DMS153 treated with DMSO at 0.1 percent for 48 hours (cell line): ENCODE data around the gene DAPK2.

Experiments
- DNase-seq: peaks from one replicate; lab custom pipeline; 2025; ENCODE audit not compliant: unreplicated experiment; lab: John Stamatoyannopoulos, UW

DAPK2 gene

GRCh38 chr15:63998489-63998888 is 47.8 kb downstream of the DAPK2 start:
- DNase-seq: no peak

DNA sequence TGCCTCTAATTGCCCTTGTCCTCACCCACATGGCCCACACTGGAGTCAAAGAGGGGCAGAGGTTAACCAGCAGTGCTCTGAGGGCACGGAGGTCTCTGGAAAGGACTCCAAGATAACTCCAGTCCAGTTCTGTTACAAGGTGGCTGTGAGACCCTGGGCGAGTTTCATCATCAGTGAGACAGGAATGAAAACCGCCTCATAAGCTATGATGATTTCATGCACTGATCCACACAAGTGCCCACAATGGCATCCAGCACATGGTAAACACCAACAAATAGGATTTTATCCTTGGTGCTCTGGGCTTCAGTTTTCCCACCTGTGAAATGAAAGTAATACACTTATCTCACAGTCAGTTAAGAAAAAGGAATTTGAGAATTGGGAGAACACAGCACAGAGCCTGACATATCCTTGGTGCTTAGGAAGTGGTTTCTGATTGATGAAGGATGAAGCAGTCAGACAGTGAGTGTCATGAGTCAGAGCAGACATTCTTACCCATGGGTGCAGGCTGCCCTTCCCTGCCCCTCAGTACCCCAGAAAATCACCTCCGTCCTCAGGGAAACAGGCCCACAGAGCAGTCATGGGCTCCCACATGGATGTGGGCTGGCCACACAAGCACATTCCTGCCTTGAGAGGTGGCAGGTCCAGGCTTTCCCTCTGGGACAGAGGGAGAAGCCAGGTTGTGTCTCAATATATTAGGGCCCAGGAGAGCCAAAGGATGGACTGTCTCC is 48.4 kb downstream of the DAPK2 start:
- DNase-seq: no peak

DNA sequence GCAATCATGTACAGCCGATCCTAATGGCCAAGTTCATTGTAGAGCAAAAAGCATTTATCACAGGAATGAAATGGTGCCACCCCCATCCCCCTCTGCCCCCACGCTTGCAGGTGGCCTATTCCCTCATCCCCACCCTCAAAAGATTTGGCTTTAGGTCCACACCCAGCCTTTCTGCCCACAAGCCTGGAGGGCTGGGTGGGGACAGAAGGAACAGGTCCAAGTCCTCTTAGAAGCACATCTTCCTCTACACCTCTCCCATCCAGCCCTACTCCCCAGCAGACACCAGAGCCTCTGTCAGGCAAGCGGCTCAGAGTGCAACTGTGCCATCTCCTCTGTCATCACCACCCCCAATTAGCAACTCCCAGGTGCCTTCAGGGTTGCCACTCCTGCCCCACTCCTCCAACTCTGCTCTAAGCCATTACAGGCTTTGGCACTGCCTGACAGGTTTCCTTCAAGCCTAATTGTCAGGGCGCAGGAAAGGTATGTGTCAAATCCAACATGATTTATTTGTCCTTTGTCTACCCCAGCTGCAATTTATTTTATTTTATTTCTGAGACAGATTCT is 49.4 kb downstream of the DAPK2 start:
- DNase-seq: no peak

- no peak for DNase-seq
These were observed 50.5 kb downstream of the DAPK2 start for GRCh38 chr15:63995789-63996188.

- no peak for DNase-seq
These were observed 52.1 kb downstream of the DAPK2 start for GRCh38 chr15:63994073-63994600.

DNA sequence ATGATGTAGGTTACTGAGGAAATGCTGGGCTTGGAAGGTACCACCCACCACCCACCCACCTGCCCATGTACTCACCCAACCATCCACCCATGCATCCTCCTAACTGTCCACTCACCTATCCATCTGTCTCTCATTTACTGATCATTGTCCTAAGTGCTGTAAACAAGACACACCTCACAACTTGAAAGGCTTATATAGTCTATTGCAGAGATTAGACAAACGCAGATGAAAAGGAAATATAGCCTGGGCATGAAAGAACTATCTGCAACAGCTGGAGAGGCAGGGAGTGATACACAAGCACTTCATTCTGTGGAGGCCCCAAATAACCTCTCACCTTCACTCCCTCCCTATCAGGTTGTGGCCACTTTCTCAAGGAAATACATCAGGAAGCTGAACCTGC is 54.0 kb downstream of the DAPK2 start:
- no peak for DNase-seq

- DNase-seq: no peak
These were observed 54.6 kb downstream of the DAPK2 start for GRCh38 chr15:63991706-63992105.

GRCh38 chr15:63990454-63990853 is 55.8 kb downstream of the DAPK2 start:
- DNase-seq: no peak

DNA sequence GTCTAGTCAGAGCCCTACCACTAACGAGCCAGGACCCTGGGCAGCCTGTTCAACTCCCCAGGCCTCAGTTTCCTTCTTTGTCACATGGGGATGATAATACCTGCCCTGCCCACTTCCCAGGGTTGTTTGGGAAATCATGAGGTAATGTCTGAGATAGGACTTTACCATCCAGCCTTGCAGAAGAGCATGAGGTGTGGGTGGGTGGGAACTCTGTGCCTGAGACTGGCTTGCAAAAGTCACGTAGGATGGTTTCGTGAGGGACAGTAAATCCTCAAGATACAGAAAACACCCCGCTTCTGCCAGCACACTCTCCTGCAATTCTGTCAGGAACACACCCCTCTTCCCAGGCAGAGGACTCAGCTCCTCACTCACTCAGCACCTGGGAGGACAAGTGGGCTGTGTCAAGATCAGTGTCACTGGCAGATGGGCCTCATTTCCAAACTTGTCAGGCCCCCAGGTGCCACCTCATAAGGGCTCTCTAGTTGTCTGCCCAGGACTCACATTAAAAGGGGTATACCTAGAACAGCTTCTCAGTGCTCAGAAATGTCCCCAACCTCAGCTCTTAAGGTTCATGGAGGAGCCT is 58.4 kb downstream of the DAPK2 start:
- DNase-seq: no peak

DNA sequence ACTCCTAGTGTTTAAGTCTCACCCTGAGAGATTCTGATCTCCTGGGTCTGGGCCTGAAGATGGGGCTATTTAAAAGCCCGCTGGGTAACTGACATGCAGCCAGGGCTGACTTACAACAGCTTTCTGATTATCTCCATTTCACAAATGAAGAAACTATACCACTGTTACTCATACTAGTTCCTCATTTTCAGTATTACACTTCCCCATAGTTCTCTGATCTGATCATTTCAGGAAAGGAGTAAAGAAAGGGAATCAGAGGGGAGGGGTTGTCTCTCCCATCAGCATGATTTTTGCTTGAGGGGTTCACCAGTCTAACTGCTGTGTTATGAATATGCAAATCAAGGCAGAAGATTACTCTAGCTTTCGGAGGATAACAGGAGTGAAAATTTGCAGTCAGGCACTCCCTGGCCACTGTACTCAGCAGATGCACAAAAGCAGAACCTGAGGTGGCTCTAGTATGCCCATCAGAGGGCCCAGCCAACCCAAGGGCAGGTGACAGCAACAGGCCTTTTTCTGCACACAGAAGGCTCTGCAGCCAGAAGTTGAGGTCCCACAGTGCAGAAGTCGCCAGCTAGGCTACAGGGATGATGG is 59.4 kb downstream of the DAPK2 start:
- DNase-seq: no peak

- no peak for DNase-seq
These were observed 60.1 kb downstream of the DAPK2 start for GRCh38 chr15:63986185-63986680.

- no peak for DNase-seq
These were observed 60.8 kb downstream of the DAPK2 start for GRCh38 chr15:63985221-63986184.

DNA sequence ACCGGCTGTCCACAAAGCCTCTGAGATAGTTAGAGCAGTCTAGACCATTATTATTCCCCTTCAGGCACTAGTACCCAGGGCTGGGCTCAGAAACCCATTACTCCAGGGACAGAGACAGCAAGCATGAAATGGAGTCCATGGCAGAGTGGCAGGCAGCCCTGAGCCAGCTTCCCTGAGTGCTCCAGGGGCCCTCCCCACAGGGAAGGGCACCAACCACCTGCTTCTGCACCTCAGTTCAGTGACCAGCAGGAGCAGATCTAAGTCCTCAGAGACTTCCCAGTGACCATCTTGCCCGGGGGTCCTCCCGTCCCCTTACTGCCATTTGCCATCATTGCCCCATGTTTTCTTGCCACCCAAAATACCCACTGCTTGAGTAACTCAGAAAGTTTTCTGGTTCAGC is 62.0 kb downstream of the DAPK2 start:
- DNase-seq: no peak

DNA sequence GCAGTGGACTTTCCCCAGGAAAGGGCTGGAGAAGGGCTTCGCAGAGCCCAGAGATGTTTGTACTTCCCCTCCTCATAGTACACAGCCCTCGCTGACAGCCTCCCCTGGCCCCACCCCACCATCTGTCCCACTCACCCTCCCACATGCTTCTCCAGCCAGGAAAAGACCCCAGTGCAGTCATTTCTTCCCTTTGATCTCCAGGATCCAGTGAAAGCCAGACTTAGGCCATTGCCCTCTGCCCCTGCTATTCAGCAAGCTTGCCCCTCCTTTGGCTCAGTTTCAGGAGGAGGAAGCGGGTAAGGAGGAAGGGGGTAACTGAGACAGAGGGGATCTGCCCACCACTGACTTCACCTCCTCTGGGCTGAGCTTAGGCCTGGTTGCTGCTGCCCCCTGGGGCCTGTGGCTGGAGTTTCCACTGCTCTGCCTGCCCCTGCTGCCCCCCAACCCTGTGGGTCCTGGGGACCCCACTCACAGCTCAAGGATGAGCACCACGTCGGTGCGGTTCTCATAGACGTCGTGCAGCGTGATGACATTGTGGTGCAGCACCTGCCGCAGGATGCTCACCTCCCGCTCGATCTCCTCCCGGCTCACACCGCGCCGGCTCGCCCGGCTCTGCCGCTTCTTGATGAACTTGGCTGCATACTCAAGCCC is 63.1 kb downstream of the DAPK2 start:
- DNase-seq: no peak

DNA sequence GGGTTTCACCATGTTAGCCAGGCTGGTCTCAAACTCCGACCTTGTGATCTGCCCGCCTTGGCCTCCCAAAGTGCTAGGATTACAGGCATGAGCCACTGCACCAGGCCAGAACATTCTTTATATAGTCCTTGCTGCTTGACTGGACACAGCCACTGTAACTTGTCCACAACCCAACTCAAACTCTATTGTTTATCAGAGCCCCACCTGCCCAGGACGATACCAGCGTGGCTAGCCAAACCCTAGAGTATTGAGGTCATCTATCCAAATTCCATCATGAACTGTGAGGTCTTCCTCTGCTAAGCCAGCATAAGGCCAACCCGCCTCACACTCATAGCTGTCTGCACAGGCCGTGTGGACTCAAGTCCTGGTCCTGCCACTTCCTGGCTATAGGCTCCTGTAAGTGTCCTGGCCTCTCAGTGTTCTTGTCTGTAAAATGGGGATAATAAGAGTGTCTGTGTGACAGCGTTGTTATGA is 63.9 kb downstream of the DAPK2 start:
- no peak for DNase-seq

- no peak for DNase-seq
These were observed 64.5 kb downstream of the DAPK2 start for GRCh38 chr15:63981596-63982320.

DNA sequence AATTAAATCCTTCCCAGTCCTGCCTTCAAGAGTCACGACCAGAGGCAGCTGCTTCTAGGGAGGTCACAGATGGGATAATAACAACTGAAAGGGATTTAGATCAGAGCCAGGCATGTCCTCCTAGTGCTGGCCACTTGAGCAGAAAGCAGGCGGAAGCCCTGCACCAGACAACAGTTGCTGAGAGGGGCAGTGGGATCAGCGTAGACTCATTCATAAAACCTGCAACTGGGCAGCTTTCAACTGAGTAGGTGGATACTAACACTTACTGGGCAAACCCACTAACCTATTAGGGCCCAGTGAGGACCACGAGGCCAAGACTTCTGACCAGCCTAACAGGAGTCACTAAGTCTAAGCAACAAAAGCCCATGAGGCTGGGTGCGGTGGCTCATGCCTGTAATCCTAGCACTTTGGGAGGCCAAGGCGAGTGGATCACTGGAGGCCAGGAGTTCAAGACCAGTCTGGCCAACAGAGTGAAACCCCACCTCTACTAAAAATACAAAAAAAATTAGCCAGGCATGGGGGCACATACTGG is 67.0 kb downstream of the DAPK2 start:
- no peak for DNase-seq

DNA sequence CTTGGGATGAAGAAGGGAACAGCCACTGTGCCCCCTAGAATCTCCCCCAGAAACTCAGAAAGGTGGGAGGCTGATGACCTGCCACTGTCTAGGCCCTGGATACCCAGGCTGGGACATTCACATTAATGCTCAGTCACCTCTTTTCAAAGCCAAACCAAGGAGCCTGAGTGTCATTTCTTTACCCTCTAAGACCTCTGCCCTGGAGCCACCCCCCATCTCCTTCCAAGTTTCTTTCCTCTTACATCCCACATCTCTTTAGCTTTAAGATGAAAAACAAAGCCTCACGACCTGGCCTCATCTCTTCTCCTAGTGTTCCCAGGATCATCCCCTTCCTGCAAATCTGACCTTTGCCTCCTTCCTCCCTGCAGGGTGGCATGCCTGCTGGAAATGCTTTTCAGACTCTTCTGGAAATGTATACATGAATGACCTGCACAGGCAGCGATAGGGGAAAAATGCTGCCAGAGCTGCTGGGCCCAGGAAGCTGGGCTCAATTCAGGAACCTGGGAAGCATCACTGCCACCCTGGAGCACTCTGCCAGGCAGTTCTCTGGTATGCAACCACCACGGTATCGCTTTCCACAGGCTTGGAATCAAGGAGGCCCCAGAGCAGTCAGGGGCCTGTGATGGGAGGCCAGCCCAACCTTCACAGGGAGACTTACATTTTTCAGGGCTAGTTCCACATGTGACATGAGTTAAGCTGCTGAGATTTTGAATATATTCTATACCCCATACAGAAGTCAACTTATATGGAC is 67.6 kb downstream of the DAPK2 start:
- DNase-seq: no peak
